ENCODE measurements around the gene ARMC8.

Gene ARMC8

DNA sequence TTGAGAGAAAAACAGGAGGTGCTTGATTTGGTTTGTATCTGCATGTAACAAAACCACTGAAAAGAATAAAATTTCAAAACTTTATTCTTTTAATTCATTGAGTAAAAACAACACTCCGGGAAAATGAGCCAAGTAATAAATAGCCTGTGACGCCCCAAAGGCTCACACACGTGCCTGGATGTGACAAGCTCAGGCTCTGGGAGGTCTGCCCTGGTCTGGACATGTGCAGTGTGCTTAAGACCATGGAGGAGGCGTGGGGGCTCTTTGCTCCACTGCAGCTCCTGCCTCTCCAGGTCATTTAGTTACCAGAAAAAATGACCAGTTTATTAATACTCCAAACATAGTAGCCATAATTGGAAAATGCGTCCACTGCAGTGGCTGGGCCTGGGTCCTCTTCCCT lies 151.1 kb downstream of the ARMC8 start:
- no peak for FAIRE-seq
- no peak for DNase-seq (ENCODE audit: insufficient read length, low spot score)
- TF ChIP-seq, protein P1, sequence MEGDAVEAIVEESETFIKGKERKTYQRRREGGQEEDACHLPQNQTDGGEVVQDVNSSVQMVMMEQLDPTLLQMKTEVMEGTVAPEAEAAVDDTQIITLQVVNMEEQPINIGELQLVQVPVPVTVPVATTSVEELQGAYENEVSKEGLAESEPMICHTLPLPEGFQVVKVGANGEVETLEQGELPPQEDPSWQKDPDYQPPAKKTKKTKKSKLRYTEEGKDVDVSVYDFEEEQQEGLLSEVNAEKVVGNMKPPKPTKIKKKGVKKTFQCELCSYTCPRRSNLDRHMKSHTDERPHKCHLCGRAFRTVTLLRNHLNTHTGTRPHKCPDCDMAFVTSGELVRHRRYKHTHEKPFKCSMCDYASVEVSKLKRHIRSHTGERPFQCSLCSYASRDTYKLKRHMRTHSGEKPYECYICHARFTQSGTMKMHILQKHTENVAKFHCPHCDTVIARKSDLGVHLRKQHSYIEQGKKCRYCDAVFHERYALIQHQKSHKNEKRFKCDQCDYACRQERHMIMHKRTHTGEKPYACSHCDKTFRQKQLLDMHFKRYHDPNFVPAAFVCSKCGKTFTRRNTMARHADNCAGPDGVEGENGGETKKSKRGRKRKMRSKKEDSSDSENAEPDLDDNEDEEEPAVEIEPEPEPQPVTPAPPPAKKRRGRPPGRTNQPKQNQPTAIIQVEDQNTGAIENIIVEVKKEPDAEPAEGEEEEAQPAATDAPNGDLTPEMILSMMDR (IDR thresholded peaks at IDR 0.05; ENCODE audit: insufficient read depth, missing control alignments): no peak

DNA sequence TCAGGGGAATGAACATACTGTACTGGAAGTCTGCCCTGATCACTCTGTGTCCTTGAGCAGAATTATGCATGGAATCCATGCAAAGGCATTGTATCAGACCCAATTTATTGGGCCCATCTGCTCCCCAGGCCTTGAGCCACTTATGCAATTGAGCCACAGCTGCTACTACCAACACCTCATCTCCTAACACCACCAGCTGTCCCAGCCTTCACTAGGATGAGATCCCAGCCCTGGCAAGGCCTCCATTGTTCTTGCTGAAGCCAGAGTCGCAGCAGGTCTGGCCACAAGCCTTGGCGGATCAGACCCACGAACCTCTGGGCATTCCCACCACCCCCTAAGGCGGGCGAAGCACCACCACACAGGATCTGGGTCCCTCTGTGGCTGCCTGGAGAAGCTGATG lies 151.7 kb downstream of the ARMC8 start:
- DNase-seq (ENCODE audit: insufficient read length, low spot score) (no peak), FAIRE-seq (no peak)
- TF ChIP-seq, protein P1 (IDR thresholded peaks at IDR 0.05; ENCODE audit: insufficient read depth, missing control alignments): no peak

DNA sequence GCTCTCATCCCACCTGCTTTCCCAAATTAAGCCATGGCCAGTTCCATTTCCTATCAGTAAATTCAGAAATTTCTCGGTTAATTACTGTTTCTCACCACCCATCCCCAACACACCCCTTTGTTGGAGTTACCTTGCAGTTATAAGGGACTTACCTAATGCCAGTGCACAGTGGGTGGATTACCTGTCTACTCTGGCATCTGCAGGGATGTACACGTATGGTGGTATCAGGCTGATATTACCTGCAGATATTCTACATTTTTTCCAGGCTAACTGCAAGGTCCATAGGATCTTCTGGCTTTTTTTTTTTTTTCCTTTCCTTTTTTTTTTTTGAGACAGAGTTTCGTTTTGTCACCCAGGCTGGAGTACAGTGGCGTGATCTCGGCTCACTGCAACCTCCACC lies 153.4 kb downstream of the ARMC8 start:
- no peak for FAIRE-seq
- DNase-seq (ENCODE audit: insufficient read length, low spot score): no peak

DNA sequence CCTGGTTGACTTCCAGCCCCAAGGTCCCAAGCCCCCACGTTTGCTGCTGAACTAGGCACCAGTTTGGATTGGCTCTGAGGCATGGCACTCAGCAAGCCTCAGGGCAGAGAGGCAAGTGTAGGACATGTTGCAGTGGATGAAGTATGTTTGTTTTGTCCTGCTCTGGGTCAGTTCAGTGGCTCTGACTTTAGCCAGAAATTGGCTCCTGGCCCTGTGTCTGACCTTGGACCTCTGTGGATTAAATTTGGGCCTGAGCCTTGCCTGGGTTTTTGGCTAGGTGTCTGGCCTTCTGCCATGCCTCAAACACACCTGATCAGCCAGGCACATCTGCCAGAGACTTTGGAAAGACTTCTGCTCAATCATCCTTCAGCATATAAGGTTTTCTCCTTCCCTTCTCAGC lies 157.7 kb downstream of the ARMC8 start:
- no peak for FAIRE-seq
- TF ChIP-seq, protein P1 (IDR thresholded peaks at IDR 0.05; ENCODE audit: insufficient read depth, missing control alignments): no peak
- DNase-seq (ENCODE audit: insufficient read length, low spot score): no peak

More for the DNA sequence above, 153.4 kb downstream of the ARMC8 start:
- TF ChIP-seq, protein P1 (IDR thresholded peaks at IDR 0.05; ENCODE audit: insufficient read depth, missing control alignments): no peak
